Left ventricle myocardium inferior (tissue), 1 donor: ENCODE data around the gene NSMCE4A. TPM values are rescaled to one million over a fixed set of nuclear protein-coding genes. Genes with fewer than 3 reads are reported as not detected.

Source experiments
- total RNA-seq: library from RNA; stranded (reverse); fragmentation: NEBNext Ultra II Directional; extraction: Animal tissue kit (Norgen Biotek cat#: 25700); gene quantifications from one replicate; pipeline ENCODE4 v1.2.1, GENCODE V29; 2021
- donor health status: DM: no; HTN: yes; CAD: no; lungs with severe emphysema.

The NSMCE4A gene
- total RNA-seq, 1 donor from 2014 or later, result 24.1 TPM

Other genes starting within 250 kb of the NSMCE4A start
- 34.4 TPM for gene ATE1, start 47.2 kb downstream of the NSMCE4A start, total RNA-seq
- gene TACC2, start 13.9 kb upstream of the NSMCE4A start, total RNA-seq, result 400 TPM